8988T (cell line): ENCODE measurements around the gene BRWD1.
A peak's percentile ranks its signal among the peaks of the same experiment; 100 is the strongest.

Experiments
- DNase-seq: peaks from one replicate; pipeline ENCODE4 v3.0.0; 2011

BRWD1 gene

GRCh38 chr21:39313571-39314142 lies at the start of gene BRWD1:
Gene BRWD1 (minus strand): TSS chr21:39313632. CDS start chr21:39313491, 141 bp downstream.
- peak; percentile 75 for DNase-seq

- DNase-seq = no peak
Observed at GRCh38 chr21:39362733-39363132, 49.3 kb upstream of the BRWD1 start.

GRCh38 chr21:39359382-39359781 lies 46.0 kb upstream of the BRWD1 start:
- no peak for DNase-seq

GRCh38 chr21:39353295-39353694 lies 39.9 kb upstream of the BRWD1 start:
- no peak for DNase-seq

GRCh38 chr21:39350094-39351005 lies 36.9 kb upstream of the BRWD1 start:
- no peak for DNase-seq

- peak; percentile 73 for DNase-seq
Observed at GRCh38 chr21:39349211-39350093, 36.0 kb upstream of the BRWD1 start.

- DNase-seq = peak; percentile 35
Observed at GRCh38 chr21:39348355-39349210, 35.2 kb upstream of the BRWD1 start, which contains the start of gene HMGN1. Gene HMGN1 (minus strand): TSS chr21:39349088. CDS start chr21:39348917, 171 bp downstream.

DNA sequence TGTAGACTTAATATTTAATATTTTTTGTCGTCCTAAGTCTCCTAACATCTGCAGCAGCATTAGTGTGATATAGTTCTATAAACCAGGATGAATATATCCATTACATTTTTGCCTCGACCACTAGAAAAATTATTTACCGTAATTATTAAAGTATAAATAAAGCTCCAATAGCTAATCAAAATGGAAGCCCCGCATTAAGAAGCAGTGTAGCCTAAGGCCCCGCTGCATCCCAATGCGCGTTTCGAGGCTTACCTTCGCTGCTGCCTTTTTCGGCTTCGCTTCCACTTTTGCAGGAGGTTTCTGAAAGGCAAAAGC lies 34.6 kb upstream of the BRWD1 start:
- no peak for DNase-seq

GRCh38 chr21:39347537-39347936 lies 34.1 kb upstream of the BRWD1 start:
- no peak for DNase-seq

- DNase-seq = no peak
Observed at GRCh38 chr21:39346671-39347331, 33.4 kb upstream of the BRWD1 start.

GRCh38 chr21:39346206-39346605 lies 32.8 kb upstream of the BRWD1 start:
- DNase-seq = no peak

- no peak for DNase-seq
Observed at GRCh38 chr21:39345440-39345839, 32.0 kb upstream of the BRWD1 start.

- DNase-seq = no peak
Observed at GRCh38 chr21:39344848-39345247, 31.4 kb upstream of the BRWD1 start.

DNA sequence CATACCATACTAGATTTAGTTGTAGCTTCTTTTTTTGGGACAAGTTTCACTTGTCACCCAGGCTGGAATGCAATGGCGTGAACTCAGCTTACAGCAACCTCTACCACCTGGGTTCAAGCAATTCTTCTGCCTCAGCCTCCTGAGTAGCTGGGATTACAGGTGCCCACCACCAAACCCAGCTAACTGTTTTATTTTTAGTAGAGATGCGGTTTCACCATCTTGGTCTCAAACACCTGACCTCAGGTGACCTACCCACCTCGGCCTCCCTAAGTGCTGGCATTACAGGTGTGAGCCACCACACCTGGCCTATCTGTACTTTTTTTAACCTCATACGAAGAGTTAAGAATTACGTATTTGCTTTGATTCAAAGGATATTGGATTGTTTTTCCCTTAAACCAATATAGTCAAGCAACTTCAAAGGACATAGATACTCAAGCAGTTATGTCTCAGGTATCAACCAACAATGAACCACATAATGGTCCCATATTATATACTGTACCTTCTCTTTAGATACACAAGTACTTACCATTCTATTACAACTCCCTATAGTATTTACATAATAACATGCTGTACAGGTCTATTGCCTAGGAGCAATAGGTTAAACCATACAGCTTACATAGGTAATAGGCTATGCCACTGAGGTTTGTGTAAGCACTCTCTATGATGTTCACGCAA lies 28.0 kb upstream of the BRWD1 start:
- DNase-seq = no peak

- no peak for DNase-seq
Observed at GRCh38 chr21:39340687-39341086, 27.3 kb upstream of the BRWD1 start.

DNA sequence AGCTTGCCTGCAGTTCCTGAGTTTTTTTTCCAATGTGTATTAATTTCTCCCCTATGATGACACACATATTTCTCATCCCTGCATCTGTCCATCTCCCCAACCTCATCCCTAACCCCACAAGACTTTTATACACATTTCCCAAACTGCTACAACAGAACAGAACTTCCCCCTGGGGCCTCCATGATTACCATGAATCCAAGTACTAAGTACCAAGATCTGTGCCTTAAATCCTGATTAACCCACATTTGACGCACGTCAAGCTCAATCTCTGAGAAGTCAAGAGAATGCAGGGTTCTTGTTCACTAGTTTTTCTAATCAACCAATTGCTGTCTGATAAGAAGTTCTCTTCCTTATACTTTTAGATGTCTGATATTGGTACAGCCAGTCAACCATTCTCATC lies 25.8 kb upstream of the BRWD1 start:
- DNase-seq = no peak

- no peak for DNase-seq
Observed at GRCh38 chr21:39336457-39337008, 23.1 kb upstream of the BRWD1 start.

- no peak for DNase-seq
Observed at GRCh38 chr21:39334611-39335010, 21.2 kb upstream of the BRWD1 start.

DNA sequence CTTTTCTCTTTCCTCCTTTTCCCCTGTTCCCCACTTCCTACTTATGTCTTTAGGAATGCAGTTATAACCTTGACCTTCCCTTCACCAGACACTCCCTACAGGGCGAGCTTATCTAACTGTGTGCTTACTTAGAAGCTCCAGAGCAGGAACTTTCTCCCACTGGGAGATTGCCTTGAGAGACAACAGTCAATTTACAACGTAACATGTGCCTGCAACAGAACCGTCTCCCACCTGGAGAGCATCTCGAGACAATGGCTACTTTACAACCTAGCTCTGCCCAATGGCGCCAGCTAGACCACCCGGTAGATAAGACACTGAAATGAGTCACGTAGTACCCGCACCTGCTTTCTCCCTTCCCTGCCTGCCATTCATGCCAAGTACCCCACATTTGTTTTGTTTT lies 18.7 kb upstream of the BRWD1 start:
- DNase-seq = no peak

GRCh38 chr21:39330001-39330400 lies 16.6 kb upstream of the BRWD1 start:
- no peak for DNase-seq

- no peak for DNase-seq
Observed at GRCh38 chr21:39327727-39328126, 14.3 kb upstream of the BRWD1 start.
